NOMO-1 (cell line): ENCODE measurements around the gene COX15.
"Not testable (repeated sequence)": the region's sequence is repeated elsewhere in the genome, so short reads cannot be mapped to it uniquely, and the experiment has no call there.

Experiments used
- DNase-seq, 2 experiments: peaks; one replicate each; lab custom pipeline; 2025; ENCODE audit not compliant: unreplicated experiment in 2 of 2; lab: John Stamatoyannopoulos, UW

The COX15 gene

DNA sequence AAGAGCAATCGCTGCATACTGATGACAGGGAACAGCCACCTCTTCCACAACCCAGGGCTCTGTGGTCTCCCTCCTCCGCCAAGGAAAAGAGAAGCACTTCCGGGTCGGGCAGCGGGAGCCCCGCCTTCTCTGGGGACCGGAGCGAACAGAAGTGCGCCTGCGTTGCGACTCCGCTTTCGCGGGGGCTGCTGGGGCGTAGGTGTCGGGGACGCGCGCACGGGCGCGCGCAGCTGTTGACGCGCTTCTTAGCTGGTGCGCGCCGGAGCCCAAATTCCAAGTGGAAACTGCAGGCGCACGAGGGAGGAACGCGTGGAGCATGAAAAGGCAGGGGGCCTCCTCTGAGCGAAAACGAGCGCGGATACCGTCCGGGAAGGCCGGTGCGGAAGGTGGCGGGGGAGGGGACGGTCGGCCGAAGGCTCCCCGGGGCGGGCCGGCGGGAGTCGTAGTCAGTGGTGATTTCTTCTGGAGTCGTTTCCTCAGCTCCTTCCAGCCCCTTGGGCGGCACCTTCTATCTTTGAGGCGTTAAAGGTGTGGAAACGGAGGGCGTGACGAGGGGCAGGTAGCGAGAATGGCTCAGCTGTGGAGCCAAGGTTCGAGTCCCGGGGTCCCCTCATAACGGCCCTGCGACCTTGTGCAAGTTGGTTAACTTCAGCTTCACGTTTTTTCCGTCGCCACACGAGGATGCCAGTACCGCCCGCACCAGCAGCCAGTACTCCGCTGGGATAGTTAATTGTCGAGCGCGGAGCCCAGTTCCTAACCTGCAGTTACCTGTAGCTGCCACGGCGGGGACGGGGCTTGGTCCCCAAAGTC, at the start of gene COX15, which contains the start of gene CUTC:
Gene COX15 (minus strand): TSS at position 95 of the 810 bp plus-strand sequence. CDS start 78 bp downstream, at position 17.
Gene CUTC (plus strand): TSS at position 202 of the 810 bp plus-strand sequence. CDS start 115 bp downstream, at position 317.
- DNase-seq: peak; percentile 94 to 96

DNA sequence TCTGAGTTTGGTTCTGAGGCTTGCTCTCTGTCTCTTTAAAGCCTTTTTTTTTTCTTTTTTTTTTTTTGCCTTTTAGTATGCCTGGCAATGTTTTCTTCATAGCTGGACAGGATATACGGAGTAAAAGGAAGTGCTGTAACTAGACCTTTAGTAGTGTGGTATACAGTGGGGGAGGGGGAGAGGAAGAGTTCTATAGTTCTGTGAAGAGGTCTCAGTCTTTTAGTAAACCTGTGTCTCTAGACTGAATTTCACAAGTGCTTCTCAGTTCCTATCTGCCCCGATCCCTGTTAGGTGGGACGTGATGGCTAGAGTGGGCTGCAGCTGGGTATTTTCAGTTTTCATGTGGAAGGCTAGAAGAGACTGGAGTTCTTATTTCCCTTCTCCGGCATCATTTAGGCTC, 47.4 kb upstream of the COX15 start:
- peak; percentile 81 to 90 for DNase-seq

- no peak for DNase-seq
Observed at GRCh38 chr10:99777918-99778714, 46.2 kb upstream of the COX15 start.

DNA sequence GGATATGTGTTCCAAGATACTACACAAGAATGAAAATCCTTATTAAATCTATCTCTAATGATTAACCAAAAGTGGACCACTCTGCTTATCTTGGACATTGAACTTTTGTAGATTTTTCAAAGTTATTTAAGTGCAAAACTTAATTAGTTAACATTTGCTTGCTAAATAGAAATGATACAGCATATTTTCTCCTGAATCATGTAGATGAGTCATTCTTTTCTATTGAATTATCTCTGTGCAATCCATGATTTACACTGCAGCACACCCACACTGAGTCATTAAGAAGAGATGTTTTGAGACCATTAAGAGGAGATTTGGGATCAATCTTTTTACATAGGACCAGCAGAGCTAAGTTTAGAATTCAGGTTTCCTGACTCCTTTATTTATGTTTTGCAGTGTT, 43.9 kb upstream of the COX15 start:
- peak; percentile 40 to 76 for DNase-seq

DNA sequence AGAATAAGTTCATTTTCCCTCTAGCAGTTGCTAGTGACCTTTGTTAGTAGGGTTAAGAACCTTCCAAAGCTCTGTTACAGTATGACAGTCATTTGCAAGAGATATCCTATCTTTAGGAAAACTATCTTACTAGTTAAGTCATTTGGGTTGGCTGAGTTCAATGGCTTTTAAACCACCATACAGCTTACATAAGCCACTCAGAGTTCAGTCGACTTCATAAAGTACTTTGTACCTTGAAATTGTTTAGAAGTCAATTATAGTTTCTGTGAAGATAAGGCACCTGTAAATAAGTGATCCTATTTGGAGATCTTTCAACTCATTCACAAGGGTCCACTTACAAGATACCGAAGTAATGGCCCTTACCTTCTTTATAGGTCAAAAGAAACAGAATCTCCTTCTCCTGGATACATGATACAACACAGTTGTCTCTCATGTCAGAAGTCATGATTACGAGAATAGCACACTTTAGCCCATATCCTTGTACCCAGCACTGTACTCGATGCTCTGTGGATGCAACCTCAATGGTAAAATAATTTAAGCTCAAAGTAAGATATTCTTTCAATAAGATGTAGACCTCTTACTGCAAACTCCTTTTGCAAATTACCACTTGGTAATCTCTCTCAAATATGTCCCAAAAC, 38.6 kb upstream of the COX15 start:
- DNase-seq: no peak

GRCh38 chr10:99769706-99770105, 37.8 kb upstream of the COX15 start:
- DNase-seq: no peak

DNA sequence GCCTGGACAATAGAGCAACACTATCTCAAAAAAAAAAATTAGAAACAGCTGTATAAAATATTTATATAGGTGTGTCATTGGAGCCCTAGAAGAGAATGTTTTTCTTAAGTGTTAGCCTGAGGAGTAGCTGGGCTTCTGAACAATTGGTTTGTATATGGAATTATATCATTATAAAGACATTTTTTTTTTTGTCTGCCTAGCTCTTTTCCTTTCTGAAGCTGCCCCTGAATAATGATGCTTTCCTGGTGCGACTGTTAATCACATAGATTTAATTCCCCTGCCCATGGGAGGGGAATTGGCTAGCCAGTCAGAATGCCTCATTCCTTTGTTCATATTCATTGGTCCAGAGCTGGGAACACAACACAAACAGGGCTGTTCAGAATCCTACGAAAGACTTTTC, 36.6 kb upstream of the COX15 start:
- DNase-seq: no peak

DNA sequence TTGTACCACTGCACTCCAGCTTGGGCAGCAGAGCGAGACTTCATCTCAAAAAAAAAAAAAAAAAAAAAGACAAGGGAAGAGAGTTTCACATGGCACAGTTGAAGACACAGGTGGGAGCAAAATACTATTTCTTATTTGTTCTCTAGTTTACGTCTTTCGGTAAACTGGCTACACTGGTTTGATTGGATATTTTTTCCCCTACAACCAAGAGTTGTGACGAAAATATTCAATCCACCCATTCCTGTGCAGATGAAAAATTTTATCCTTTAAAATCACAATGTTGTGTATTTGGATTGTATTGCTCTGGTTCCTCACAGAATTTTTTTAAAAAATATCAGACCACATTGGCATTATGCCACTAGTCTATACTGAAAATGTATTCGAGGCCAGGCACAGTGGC, 36.0 kb upstream of the COX15 start:
- no peak for DNase-seq

DNA sequence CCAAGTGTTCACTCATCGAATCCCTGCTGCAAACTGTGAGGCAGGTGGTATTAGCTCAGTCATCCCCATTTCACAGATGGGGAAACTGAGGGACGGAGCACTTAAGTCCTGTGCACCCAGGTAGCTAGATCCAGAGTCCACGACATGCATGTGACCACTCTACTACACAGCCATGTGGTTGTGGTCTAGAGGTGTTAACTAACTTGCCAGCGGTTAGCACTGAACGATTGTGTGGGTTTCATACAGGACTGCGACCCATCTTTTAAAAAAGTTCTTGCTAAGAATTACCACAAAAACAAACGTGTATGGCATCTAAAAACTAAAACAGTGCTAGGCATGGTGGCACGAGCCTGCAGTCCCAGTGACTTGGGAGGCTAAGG, 34.4 kb upstream of the COX15 start:
- DNase-seq: no peak

GRCh38 chr10:99765672-99766301, 33.9 kb upstream of the COX15 start:
- no peak for DNase-seq

DNA sequence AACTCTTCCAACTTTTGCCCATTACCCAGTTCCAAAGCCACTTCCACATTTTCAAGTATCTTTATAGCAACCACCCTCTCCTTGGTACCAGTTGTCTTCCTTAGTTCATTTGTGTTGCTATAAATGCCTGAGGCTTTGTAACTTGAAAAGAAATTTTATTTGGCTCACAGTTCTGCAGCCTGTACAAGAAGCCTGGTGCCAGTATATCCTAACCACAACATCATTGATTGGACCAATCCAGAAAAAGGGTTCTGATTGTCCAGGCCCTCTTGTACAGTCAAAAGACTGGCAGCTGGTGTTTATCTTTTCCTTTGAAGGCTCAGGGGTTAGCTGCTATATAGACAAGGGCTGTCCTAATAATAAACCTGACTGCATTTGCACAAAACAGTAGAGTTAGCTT, 29.4 kb upstream of the COX15 start:
- no peak for DNase-seq

GRCh38 chr10:99760321-99760720, 28.4 kb upstream of the COX15 start:
- no peak for DNase-seq

DNA sequence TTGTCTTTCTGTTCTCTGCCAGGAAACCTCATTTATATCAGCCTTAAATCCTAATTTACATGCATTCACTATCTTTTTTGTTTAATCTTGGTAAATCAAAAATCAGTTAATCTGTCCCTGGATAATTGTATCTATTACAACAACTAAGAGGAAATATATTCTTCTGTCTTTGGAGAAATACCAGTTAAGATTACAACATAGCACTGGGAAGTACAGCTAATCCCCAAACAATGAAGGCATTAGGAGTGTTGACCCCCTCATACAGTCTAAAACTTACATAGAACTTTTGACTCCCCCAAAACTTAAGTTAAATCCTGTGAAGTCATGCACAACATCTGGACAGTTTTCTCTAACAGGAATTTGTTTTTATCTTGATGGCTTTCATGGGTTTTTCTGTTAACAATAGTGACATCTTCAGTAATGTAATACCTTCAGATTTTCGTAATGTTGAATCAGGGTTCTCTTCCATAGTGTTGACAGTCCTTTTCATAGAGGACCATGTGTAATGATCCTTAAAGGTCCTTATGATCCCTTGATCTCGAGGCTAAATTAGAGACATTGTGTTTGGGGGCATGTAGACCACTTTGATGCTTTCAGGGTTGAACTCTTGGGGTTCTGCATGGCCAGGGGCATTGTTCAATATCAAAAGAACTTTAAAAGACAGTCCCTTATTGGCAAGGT, 26.4 kb upstream of the COX15 start:
- DNase-seq: no peak

DNA sequence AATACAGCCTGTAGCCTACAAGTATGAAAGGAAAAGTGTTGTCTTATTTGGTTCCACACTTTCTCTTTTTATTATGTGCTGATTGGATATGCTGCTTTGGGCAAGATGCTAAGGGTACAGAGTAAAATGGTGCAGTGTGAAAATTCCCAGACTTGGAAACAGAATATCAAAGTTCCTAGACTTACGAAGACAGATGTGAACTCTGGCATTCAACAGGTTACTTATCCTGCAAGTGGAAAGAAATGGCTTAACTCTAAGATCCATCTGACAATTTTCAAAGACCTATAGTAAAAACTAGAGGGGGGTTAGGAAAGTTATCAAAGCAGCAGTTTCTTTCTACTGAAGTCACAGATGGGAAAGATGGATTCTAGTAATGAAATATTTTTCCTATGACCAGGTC, 24.2 kb upstream of the COX15 start:
- DNase-seq: no peak

DNA sequence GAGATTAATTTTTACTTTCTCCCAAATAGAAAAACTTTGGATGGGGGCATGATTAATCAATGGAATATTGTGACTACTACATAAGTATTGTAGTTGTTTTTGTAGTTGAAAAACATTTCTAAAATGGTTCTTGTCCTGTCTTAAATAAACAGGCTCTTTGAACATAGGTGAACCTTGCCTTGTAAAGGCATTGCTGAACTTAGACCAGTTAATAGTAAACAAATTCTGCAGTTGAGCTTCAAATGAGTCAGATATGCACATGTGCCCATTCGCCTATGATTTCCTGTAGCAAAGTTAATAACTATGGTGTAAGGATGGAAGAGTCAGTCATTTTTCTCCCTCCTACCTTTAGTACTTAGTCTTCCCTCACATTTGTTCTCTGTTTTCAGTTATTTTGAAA, 22.7 kb upstream of the COX15 start:
- no peak for DNase-seq

DNA sequence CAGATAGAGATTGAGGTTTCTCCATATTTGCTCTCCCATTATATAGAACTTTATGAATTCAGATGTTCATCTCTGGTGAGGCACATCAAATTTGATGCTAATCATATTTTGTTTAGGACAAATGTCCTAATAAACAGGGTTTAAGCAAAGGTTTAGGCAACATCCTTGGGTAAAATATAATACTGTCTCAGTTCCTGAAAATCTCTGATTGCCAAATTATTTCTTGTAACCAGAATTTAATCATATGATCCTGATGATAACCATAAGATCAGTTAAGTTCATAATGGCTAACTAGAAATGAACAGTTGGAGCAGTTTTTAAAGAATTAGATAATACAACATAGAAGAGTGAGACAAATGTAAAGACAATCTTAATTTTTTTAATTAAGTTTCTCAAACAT, 18.7 kb upstream of the COX15 start:
- no peak for DNase-seq

GRCh38 chr10:99748823-99749451, 17.0 kb upstream of the COX15 start:
- DNase-seq: no peak

- DNase-seq: not testable (repeated sequence)
Observed at GRCh38 chr10:99746166-99746565, 14.2 kb upstream of the COX15 start.

DNA sequence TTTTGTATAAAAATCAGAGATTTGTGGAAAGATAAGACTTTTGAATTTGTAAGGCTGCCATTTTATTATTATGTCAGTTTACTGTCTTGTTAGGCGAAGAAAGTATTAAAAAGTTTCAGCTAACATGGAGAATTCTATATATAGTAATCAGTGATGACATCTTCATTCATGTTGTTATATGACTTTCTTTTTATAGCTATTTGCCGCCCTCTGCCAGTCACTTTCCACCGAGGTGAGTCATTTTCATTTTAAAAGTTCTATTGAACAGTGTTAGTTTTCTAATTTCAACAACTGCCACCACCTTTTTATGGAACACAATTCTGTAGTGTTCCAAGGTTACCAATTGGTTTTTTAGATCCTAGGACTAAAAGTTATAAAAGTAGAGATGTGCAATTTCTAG, 11.9 kb upstream of the COX15 start:
- DNase-seq: no peak

- no peak for DNase-seq
Observed at GRCh38 chr10:99742701-99743100, 10.8 kb upstream of the COX15 start.
